K562 (cell line): Measurements from ENCODE around the gene SHISA6.

Source experiments
- EZH2 ChIP-seq: IDR thresholded peaks from 2 replicates; pipeline ENCODE4 v1.6.1; 2012; ENCODE audit warnings: low read depth, mild to moderate bottlenecking, inconsistent platforms, low read length, borderline replicate concordance
- JUN ChIP-seq, 2 experiments: sonication (generic) in 1 of 2; formaldehyde crosslinking in 1 of 2; IDR thresholded peaks; 2 replicates each; pipeline versions ENCODE4 v1.6.1 to v1.8.0; 2012 to 2022; ENCODE audit warnings: borderline replicate concordance in 2 of 2, mild to moderate bottlenecking in 2 of 2, improper control_type of control experiment in 1 of 2, low read depth in 1 of 2, low read length in 1 of 2, missing genetic modification reagents in 1 of 2
- POLR2A ChIP-seq: fragments of 450-650 bp; conservative IDR thresholded peaks from 2 replicates; pipeline ENCODE4 v1.6.1; 2016
- TF ChIP-seq, protein P1 (sequence below): sonication (generic); formaldehyde crosslinking; IDR thresholded peaks from 2 replicates; pipeline ENCODE4 v1.8.1; 2022; ENCODE audit warnings: missing genetic modification reagents
- TF ChIP-seq, protein P2 (sequence below), 2 experiments: fragments of 450-650 bp; formaldehyde crosslinking in 1 of 2; IDR thresholded peaks; 2 replicates each; pipeline versions ENCODE4 v1.4.0 to v1.6.1; 2014 to 2020; ENCODE audit warnings: mild to moderate bottlenecking in 2 of 2, borderline replicate concordance in 1 of 2, low read depth in 1 of 2
- TF ChIP-seq, protein P3 (sequence below), 3 experiments: IDR thresholded peaks in 2 of 3; conservative IDR thresholded peaks in 1 of 3; 2 replicates each; pipeline ENCODE4 v1.5.1; 2011 to 2012; ENCODE audit warnings: low read length in 3 of 3, mild to moderate bottlenecking in 3 of 3, control low read depth in 2 of 3, improper control_type of control experiment in 1 of 3, inconsistent platforms in 1 of 3, low read depth in 1 of 3, mixed read lengths in 1 of 3, moderate library complexity in 1 of 3; ENCODE audit not compliant: insufficient read depth in 2 of 3

DNA sequence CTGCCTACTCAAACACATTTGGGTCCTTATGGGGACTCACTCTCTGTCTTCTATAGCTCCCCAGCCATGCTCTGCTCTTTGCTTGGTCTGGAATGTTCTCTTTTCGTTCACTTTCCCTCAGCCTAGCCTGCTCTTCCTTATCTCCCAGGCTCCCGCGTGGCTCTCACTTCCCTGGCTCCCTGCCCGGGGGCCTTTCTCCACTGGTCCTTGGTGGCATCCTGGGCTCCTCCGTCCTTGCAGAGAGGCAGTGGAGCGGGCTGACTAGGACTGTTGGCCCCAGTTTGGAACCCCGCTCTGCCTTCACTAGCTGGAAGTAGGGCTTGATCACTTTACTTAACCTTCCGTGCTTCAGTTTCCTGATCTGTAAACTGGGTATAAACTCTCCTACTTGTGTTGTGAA lies 31.2 kb downstream of the SHISA6 start:
- TF ChIP-seq EZH2 (no peak), JUN (IDR thresholded peaks at IDR 0.05; ENCODE audit: borderline replicate concordance, low read depth, low read length) (no peak), JUN (CRISPR knock-in tag; IDR thresholded peaks at IDR 0.05; ENCODE audit: borderline replicate concordance) (no peak), POLR2A (no peak)
- TF ChIP-seq, protein P1, sequence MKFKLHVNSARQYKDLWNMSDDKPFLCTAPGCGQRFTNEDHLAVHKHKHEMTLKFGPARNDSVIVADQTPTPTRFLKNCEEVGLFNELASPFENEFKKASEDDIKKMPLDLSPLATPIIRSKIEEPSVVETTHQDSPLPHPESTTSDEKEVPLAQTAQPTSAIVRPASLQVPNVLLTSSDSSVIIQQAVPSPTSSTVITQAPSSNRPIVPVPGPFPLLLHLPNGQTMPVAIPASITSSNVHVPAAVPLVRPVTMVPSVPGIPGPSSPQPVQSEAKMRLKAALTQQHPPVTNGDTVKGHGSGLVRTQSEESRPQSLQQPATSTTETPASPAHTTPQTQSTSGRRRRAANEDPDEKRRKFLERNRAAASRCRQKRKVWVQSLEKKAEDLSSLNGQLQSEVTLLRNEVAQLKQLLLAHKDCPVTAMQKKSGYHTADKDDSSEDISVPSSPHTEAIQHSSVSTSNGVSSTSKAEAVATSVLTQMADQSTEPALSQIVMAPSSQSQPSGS (CRISPR knock-in tag) = no peak
- TF ChIP-seq, protein P2, sequence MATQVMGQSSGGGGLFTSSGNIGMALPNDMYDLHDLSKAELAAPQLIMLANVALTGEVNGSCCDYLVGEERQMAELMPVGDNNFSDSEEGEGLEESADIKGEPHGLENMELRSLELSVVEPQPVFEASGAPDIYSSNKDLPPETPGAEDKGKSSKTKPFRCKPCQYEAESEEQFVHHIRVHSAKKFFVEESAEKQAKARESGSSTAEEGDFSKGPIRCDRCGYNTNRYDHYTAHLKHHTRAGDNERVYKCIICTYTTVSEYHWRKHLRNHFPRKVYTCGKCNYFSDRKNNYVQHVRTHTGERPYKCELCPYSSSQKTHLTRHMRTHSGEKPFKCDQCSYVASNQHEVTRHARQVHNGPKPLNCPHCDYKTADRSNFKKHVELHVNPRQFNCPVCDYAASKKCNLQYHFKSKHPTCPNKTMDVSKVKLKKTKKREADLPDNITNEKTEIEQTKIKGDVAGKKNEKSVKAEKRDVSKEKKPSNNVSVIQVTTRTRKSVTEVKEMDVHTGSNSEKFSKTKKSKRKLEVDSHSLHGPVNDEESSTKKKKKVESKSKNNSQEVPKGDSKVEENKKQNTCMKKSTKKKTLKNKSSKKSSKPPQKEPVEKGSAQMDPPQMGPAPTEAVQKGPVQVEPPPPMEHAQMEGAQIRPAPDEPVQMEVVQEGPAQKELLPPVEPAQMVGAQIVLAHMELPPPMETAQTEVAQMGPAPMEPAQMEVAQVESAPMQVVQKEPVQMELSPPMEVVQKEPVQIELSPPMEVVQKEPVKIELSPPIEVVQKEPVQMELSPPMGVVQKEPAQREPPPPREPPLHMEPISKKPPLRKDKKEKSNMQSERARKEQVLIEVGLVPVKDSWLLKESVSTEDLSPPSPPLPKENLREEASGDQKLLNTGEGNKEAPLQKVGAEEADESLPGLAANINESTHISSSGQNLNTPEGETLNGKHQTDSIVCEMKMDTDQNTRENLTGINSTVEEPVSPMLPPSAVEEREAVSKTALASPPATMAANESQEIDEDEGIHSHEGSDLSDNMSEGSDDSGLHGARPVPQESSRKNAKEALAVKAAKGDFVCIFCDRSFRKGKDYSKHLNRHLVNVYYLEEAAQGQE (IDR thresholded peaks at IDR 0.05; ENCODE audit: borderline replicate concordance) = no peak
- TF ChIP-seq, protein P2 (CRISPR knock-in tag; IDR thresholded peaks at IDR 0.05; ENCODE audit: low read depth) = no peak
- TF ChIP-seq, protein P3, sequence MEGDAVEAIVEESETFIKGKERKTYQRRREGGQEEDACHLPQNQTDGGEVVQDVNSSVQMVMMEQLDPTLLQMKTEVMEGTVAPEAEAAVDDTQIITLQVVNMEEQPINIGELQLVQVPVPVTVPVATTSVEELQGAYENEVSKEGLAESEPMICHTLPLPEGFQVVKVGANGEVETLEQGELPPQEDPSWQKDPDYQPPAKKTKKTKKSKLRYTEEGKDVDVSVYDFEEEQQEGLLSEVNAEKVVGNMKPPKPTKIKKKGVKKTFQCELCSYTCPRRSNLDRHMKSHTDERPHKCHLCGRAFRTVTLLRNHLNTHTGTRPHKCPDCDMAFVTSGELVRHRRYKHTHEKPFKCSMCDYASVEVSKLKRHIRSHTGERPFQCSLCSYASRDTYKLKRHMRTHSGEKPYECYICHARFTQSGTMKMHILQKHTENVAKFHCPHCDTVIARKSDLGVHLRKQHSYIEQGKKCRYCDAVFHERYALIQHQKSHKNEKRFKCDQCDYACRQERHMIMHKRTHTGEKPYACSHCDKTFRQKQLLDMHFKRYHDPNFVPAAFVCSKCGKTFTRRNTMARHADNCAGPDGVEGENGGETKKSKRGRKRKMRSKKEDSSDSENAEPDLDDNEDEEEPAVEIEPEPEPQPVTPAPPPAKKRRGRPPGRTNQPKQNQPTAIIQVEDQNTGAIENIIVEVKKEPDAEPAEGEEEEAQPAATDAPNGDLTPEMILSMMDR (IDR thresholded peaks at IDR 0.05 in 2 of 3, conservative IDR thresholded peaks at IDR 0.05 in 1 of 3; ENCODE audit: insufficient read depth in 2 of 3, low read depth in 1 of 3, low read length in 3 of 3) = no peak
